IMR-90 (cell line): ENCODE data around the gene BEND3. TPM values are rescaled to one million over a fixed set of nuclear protein-coding genes. Genes with fewer than 3 reads are reported as not detected.

Experiments
- ATAC-seq: fragments of 200-7000 bp; cut with Tn5 transposase; 2 replicates; pipeline ENCODE4 v1.9.1; 2020; ENCODE audit warnings: low read depth, mild to moderate bottlenecking, moderate library complexity
- BruUV-seq: library from RNA; stranded (reverse); fragments of 400-500 nt; replicated peaks from 2 replicates; lab custom pipeline; 2021; lab: Mats Ljungman, UMichigan
- CTCF ChIA-PET: fragments of 300-600 bp; formaldehyde crosslinking; extraction: SDS; loops from one replicate; lab custom pipeline; 2021; ENCODE audit warnings: antibody characterized with exemption; lab: Yijun Ruan, JAX
- POLR2A ChIA-PET: fragments of 300-600 bp; sonication (Branson Sonifier 250); formaldehyde crosslinking; loops from one replicate; lab custom pipeline; 2022; ENCODE audit warnings: antibody characterized with exemption; ENCODE audit not compliant: unreplicated experiment; lab: Charles Lee
- DNase-seq: peaks from one replicate; pipeline ENCODE4 v3.0.0; 2013
- H2AFZ ChIP-seq: replicated peaks from 2 replicates; pipeline ENCODE3; 2013; ENCODE audit warnings: low read length, mild to moderate bottlenecking; ENCODE audit not compliant: poor library complexity
- H2AK5ac ChIP-seq: 2 replicates; pipeline ENCODE4 v1.6.1; 2013; ENCODE audit warnings: low read depth, low read length, inconsistent platforms
- H2AK9ac ChIP-seq: replicated peaks from 2 replicates; pipeline ENCODE3; 2013; ENCODE audit warnings: mild to moderate bottlenecking, low read depth, low read length, moderate library complexity; ENCODE audit not compliant: poor library complexity
- H2BK120ac ChIP-seq: 2 replicates; pipeline ENCODE4 v1.6.1; 2013; ENCODE audit warnings: low read depth, low read length, inconsistent platforms
- H2BK15ac ChIP-seq: 3 replicates; pipeline ENCODE4 v1.6.1; 2013; ENCODE audit warnings: low read depth, low read length, inconsistent platforms
- H2BK20ac ChIP-seq: 2 replicates; pipeline ENCODE4 v1.6.1; 2013; ENCODE audit warnings: low read depth, mild to moderate bottlenecking, inconsistent platforms, low read length, moderate library complexity
- H2BK5ac ChIP-seq: 2 replicates; pipeline ENCODE4 v1.6.1; 2013; ENCODE audit warnings: mild to moderate bottlenecking, low read depth, low read length, inconsistent platforms; ENCODE audit not compliant: poor library complexity, severe bottlenecking
- H3K14ac ChIP-seq: replicated peaks from 2 replicates; pipeline ENCODE4 v1.6.1; 2013; ENCODE audit warnings: low read depth, low read length, inconsistent platforms
- H3K18ac ChIP-seq: 2 replicates; pipeline ENCODE4 v1.6.1; 2013; ENCODE audit warnings: low read depth, low read length, control low read depth
- H3K23ac ChIP-seq: 2 replicates; pipeline ENCODE4 v1.6.1; 2013; ENCODE audit warnings: low read depth, low read length, inconsistent platforms
- H3K27ac ChIP-seq: 2 replicates; pipeline ENCODE4 v1.5.1; 2013; ENCODE audit warnings: mild to moderate bottlenecking, control low read depth, low read length; ENCODE audit not compliant: insufficient read depth
- H3K27me3 ChIP-seq: 2 replicates; pipeline ENCODE4 v1.6.1; 2013; ENCODE audit warnings: low read length; ENCODE audit not compliant: control insufficient read depth, insufficient read depth
- H3K36me3 ChIP-seq: 2 replicates; pipeline ENCODE4 v1.6.1; 2013; ENCODE audit warnings: low read length, mixed read lengths; ENCODE audit not compliant: control insufficient read depth, insufficient read depth
- H3K4ac ChIP-seq: 2 replicates; pipeline ENCODE4 v1.6.1; 2013; ENCODE audit warnings: low read depth, low read length, inconsistent platforms
- H3K4me1 ChIP-seq: 2 replicates; pipeline ENCODE4 v1.6.1; 2013; ENCODE audit warnings: low read length, mixed read lengths; ENCODE audit not compliant: control insufficient read depth, insufficient read depth
- H3K4me2 ChIP-seq: 2 replicates; pipeline ENCODE4 v1.6.1; 2013; ENCODE audit warnings: low read depth, mild to moderate bottlenecking, control low read depth, low read length, moderate library complexity
- H3K4me3 ChIP-seq: 2 replicates; pipeline ENCODE4 v1.5.1; 2013; ENCODE audit warnings: low read depth, mild to moderate bottlenecking, control low read depth, low read length, moderate library complexity; ENCODE audit not compliant: insufficient read depth
- H3K56ac ChIP-seq: 2 replicates; pipeline ENCODE4 v1.6.1; 2013; ENCODE audit warnings: low read length, inconsistent platforms; ENCODE audit not compliant: insufficient read depth; ENCODE audit errors: extremely low read depth
- H3K79me1 ChIP-seq, 2 experiments: 2 replicates each; pipeline ENCODE4 v1.6.1; 2013; ENCODE audit warnings: low read length in 2 of 2, inconsistent platforms in 1 of 2, low read depth in 1 of 2
- H3K9ac ChIP-seq: 2 replicates; pipeline ENCODE4 v1.6.1; 2013; ENCODE audit warnings: low read depth, low read length, control low read depth
- H3K9me1 ChIP-seq: 2 replicates; pipeline ENCODE4 v1.6.1; 2013; ENCODE audit warnings: low read length, inconsistent platforms; ENCODE audit not compliant: insufficient read depth
- H3K9me3 ChIP-seq: 2 replicates; pipeline ENCODE4 v1.6.1; 2013; ENCODE audit warnings: low read length; ENCODE audit not compliant: control insufficient read depth, insufficient read depth
- H4K20me1 ChIP-seq: 2 replicates; pipeline ENCODE4 v1.6.1; 2013; ENCODE audit warnings: low read length, inconsistent platforms; ENCODE audit not compliant: insufficient read depth
- H4K5ac ChIP-seq: 2 replicates; pipeline ENCODE4 v1.6.1; 2013; ENCODE audit warnings: mild to moderate bottlenecking, low read depth, low read length, control low read depth
- H4K8ac ChIP-seq, 2 experiments: 2 replicates each; pipeline ENCODE4 v1.6.1; 2013; ENCODE audit warnings: low read depth in 2 of 2, low read length in 2 of 2, control low read depth in 1 of 2, inconsistent platforms in 1 of 2
- H4K91ac ChIP-seq: 2 replicates; pipeline ENCODE4 v1.6.1; 2013; ENCODE audit warnings: low read depth, low read length, inconsistent platforms; ENCODE audit not compliant: insufficient read depth
- CHD1 ChIP-seq: IDR thresholded peaks from 2 replicates; pipeline ENCODE4 v1.6.1; 2012; ENCODE audit warnings: low read depth, low read length, improper control_type of control experiment
- NFE2L2 ChIP-seq: fragments of 150-350 bp; IDR thresholded peaks from 2 replicates; pipeline ENCODE4 v1.6.1; 2016; ENCODE audit warnings: low read depth, mild to moderate bottlenecking, low read length
- USF2 ChIP-seq: fragments of 150-350 bp; IDR thresholded peaks from 2 replicates; pipeline ENCODE4 v1.6.1; 2017; ENCODE audit warnings: mild to moderate bottlenecking, antibody characterized with exemption, low read length, low read depth
- WGBS, 2 experiments: methylation state at CpG; one replicate each; pipeline versions ENCODE4 v1.1.5 to v1.1.7; 2013; ENCODE audit warnings: missing lambda C conversion rate in 2 of 2; ENCODE audit not compliant: insufficient read length in 1 of 2; ENCODE audit errors: extremely low coverage in 2 of 2; 5-methylcytosine and 5-hydroxymethylcytosine counted together
- dilution Hi-C: fragments of 300-500 bp; cut with HindIII; formaldehyde crosslinking; loops from one replicate; pipeline ENCODE4 v1.14.3; 2018; ENCODE audit warnings: low sequenced_read_pairs; ENCODE audit not compliant: unreplicated experiment
- in situ Hi-C: fragments of 300-500 bp; cut with MboI; formaldehyde crosslinking; loops from 3 replicates; pipeline ENCODE4 v1.14.3; 2019; ENCODE audit warnings: low sequenced_read_pairs, inconsistent platforms, mixed read lengths
- intact Hi-C: fragments of 100-400 bp; cut with micrococcal nuclease; formaldehyde crosslinking; loops from 2 replicates; pipeline ENCODE4 v1.10.0; 2022
- microRNA-seq, 2 experiments: library from miRNA; stranded (forward) in 1 of 2; unstranded in 1 of 2; fragments of 10-50 nt in 1 of 2; fragments of <30 nt in 1 of 2; gene quantifications in 1 of 2; microRNA quantifications in 1 of 2; one replicate each; pipeline versions ENCODE3 to v1.1.0; 2013 to 2020; ENCODE audit not compliant: insufficient read depth in 1 of 2, insufficient read length in 1 of 2, unreplicated experiment in 1 of 2
- polyA plus RNA-seq, 3 experiments: library from polyadenylated mRNA; depleted of rRNA; stranded (reverse); fragments of >200 nt; gene quantifications; 2 replicates each; pipeline ENCODE4 v1.2.3, GENCODE V29; 2012; ENCODE audit warnings: low replicate concordance in 1 of 3
- small RNA-seq, 5 experiments: library from RNA; depleted of rRNA; stranded (forward); fragments of <200 nt; gene quantifications; one replicate each; pipeline ENCODE3, GENCODE V24; 2012
- total RNA-seq: library from RNA; depleted of rRNA; stranded (reverse); fragments of >200 nt; gene quantifications from 2 replicates; pipeline ENCODE4 v1.2.3, GENCODE V29; 2012; rRNA removed

Gene BEND3
- total and polyA plus RNA-seq, 2 of the 4 experiments (the other 2 are of a cell fraction) = 1.2 to 1.8 TPM

- Histone ChIP-seq H2AK9ac (no peak overlapping the region), H3K9ac (no peak overlapping the region), H3K27ac (no peak overlapping the region), H2BK15ac (no peak overlapping the region), H2BK20ac (no peak overlapping the region), H3K18ac (no peak overlapping the region), H3K9me1 (no peaks in the 10 kb centered on the region), H4K20me1 (no peaks in the 10 kb centered on the region), H2BK120ac (no peak overlapping the region), H4K91ac (no peak overlapping the region), H3K79me1 (no peaks in the 10 kb centered on the region), H2AFZ (no peak overlapping the region), H3K4me3 (no peak overlapping the region), H4K8ac (no peak overlapping the region), H3K27me3 (no peaks in the 10 kb centered on the region; the same call in 1 of the 2 replicates), H3K4ac (no peak overlapping the region), H2AK5ac (no peak overlapping the region), H3K56ac (no peak overlapping the region), H3K14ac (no peak overlapping the region), H3K36me3 (no peaks in the 10 kb centered on the region), H3K4me1 (no peaks in the 10 kb centered on the region), H3K23ac (no peak overlapping the region), H3K9me3 (no peaks in the 10 kb centered on the region), H2BK5ac (no peak overlapping the region), H3K4me2 (no peak overlapping the region), H4K5ac (no peak overlapping the region)
- POLR2A ChIA-PET = no interaction called here
- no peak for ATAC-seq
- in situ Hi-C loops (no loop called here), dilution Hi-C loops (no loop called here), intact Hi-C loops (no loop called here)
- TF ChIP-seq NFE2L2 = no peak
- TF ChIP-seq CHD1 = no peak
- TF ChIP-seq USF2 = no peak
- 76% methylated on average over 5 of the region's 5 CpGs; no CpG with 5 or more reads in 1 of the 2 experiments for WGBS, 2 experiments
- DNase-seq = no peak
- no TSS peak for BruUV-seq
- CTCF ChIA-PET = no interaction called here
Observed at GRCh38 chr6:107019047-107019446, 96.3 kb downstream of the BEND3 start.

Small RNA genes within 50 kb of the gene (microRNA-seq; reads per million reads assigned to microRNA genes)
- gene RNU6-1299P (ENCODE audit: insufficient read depth, insufficient read length) = not detected

Small RNA genes within 50 kb of the gene (small RNA-seq; reads per million reads assigned to genes)
- gene RNU6-1299P = 0 reads per million in 5 experiments

Other genes with a start within 250 kb of the BEND3 start
- gene CD24, start 140.8 kb downstream of the BEND3 start, total RNA-seq = 0.18 and 0.28 TPM in 2 replicates
- gene CD24, start 140.8 kb downstream of the BEND3 start, polyA plus RNA-seq (2012; rRNA removed) = 0.07 and 0.09 TPM in 2 replicates
- 5.4 and 8.9 TPM in 2 replicates for gene MTRES1, start 87.3 kb downstream of the BEND3 start, total RNA-seq
- gene MTRES1, start 87.3 kb downstream of the BEND3 start, polyA plus RNA-seq (2012; rRNA removed) = 9.7 and 9.8 TPM in 2 replicates